CD4-positive, alpha-beta T cell treated with Interleukin-4 for 1 hour (primary cell): ENCODE results near the gene COG2.
"Not testable (repeated sequence)": the region's sequence is repeated elsewhere in the genome, so short reads cannot be mapped to it uniquely, and the experiment has no call there.

Experiments
- DNase-seq, 2 donors: peaks; one replicate each; pipeline ENCODE4 v3.0.0-alpha.2; 2020 to 2022

Gene COG2

DNA sequence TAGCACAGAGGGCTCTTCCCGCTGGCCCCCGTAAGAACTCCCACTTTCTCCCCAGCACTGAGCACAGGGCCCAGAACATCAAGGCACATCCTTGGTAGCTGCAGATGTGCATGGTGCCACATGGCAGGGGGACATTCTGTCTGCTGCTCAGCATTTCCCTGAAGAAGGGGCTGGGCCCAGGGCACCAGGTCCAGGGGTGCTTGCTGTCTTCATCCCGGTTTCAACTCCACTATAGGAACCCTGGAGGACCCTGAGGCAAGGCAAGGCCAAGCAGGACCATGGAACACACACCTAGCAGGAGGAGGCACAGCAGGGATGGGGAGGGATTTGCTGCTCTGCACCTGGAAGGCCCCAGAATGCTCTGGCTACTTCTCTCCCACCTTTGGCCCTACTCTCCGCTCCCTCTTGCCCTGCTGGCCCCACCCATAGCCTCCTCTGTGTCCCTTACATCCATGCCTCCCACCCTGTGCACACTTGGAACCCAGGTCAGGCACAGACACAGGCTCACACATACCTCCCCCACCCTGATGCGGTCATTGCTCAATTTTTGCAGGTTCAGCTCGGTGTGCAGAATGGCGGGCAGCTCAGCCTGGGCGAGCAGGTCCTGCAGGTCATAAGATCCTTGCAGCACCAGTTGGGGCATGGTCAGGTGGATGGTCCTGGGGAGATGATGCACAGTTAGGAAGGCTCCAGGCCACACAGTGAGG is 61.6 kb downstream of the COG2 start:
- no peak for DNase-seq

DNA sequence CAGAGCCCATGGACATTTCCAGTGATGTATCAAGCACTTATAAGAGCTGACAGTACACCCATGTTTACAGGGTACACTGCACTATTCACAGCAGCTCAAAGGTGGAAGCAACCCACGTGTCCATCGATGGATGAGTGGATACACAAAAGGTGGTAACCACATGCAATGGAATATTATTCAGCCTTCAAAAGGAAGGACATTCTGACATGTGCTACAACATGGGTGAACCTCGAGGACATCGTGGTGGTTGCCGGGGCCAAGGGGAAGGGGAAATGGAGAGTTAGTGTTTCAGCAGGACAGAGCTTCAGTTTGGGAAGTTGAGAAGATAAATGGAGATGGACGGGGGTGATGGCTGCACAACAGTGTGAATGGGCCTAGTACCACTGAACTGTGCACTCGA is 62.5 kb downstream of the COG2 start:
- DNase-seq, result no peak

DNA sequence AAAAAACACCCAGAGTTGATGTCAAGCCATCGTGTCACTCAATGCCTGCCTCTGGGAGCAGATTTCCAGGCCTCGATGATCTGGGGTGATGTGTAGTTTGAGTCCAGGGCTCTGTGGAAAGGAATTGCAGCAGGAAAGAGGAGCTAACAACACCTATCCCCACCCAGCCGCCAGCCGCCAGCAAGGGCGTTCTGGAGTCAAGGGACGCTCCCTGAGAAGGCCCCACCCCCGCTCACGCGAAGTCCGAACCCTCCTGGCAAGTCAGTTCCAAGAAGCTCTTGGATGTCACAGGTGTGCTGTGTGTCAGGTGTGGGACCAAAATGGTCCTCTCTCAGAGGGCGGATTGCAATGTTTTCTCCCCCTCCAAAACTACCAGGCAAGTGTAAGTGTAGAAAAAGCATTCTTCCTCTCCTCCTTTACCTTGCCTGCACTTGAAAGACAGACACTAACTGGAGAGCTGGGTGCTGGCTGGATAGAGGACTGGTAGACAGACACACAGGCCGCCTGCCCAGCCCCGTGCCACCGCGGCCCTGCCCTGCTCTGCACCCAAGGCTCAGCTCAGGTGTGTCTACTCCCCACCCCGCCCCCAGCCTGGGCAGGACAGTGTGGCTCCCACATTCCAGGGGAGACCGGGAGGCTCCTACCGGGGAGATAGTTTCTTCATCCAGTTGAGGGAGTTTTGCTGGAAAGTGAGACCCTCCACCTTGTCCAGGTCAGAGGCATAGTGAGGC is 63.2 kb downstream of the COG2 start:
- DNase-seq, result no peak

DNA sequence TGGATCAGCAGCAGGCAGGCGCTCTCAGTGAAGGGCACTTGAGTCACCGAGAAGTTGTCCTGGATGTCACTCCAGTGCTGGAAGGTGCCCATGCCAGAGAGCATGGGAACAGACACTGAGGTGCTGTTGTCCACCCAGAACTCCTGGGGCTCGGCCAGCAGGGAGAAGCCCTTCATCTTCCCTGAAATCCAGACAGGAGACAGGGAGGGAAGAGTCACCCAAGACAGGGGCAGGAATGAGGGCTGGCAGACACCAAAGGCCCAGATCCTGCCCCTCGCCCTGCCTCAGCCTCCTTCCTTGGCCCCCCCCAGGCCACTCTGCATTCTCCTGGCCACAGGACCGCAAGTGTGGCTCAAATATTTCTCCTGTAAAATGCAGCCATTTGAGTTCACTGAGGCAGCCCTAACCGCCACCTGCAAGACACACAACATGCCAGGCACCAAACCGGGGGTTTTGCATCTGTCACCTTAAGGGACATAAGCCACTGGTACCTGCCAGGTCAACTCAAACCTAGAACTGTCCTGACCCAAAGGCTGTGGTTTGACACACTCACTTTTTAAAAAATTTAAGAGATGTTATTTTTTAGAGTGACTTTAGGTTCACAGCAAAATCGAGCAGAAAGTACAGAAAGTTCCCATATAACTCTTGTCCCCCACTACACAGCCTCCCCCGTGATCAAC is 63.9 kb downstream of the COG2 start:
- no peak for DNase-seq

DNA sequence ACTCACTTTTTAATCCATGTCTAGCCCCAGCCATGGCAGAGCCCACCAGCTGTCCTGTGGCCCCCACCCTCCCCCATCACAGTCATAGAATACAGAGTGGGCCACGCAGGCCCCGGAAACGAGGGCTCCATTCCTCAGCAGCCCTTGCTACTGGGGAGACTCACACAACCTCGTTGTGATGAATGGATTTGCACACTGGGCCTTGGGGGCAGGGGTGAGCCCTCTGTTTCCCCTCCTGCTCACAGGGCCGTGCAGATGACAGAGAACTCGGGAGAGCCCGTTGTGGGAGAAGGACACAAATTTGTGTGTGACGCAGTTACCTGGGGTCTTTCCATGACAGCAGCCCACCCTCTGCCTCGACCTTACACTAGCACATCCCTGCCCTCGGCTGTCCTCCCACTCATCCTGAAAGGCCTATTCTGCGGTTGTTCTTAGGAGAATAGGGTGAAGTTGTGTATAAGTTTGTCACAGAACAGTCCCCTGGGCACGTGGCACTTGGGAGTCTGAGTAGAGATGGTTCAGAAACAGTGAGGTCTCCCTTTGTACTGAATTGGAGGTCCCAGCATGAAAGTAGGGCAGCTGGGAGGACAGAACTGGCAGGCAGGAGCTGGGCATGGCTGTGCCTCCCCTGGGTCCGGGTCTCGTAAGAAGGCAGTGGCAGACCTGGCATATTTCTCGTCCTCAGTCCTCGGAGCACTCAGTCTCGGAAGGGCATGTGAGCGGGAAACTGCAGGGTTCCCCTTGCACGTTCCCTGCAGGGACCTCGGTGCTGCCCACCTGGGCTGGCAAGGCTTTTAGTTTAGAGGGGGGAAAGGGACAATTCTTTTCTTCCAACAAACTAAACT is 64.8 kb downstream of the COG2 start:
- DNase-seq, result no peak

DNA sequence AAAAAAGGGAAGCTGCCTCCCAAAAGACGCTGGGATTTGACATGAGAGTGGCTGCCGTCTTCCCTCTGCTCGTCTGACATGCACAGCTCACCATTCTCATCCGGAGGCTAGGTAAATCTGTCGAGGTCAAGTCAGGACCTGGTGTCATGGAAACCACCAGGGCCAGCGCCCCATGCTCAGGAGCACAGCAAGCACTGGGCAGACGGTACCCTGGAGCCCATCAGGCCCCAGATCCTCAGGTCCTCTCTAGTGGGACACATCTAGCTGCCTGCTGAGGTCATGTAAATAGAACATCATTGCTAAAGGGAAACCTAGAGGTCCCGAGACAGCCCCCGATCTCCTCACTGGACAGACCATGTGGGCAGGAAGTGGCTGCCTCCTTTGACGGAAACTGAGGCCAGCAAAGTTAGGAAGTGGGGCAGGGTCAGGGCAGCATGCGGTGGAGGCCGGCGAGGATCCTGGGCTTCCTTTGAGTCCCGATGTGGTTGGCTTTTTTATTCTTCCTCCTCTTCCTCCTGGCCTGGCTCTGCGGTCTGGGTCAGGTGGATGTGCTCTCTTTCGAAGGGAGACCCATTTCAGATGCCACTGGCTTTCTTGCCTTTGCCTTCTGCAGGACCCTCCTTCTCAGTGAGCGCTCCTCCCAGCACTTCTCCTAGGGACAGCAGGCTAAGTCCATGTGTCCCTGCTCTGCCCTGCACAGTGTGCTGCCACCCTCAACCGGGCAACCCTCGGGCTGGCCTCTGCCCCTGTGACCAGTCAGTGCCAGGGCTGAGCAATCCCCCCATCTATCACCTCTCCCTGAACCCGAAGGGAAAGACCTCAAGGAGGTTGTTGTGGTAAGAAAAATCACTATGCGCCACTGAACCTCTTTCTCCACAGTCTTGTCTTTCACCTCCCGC is 65.7 kb downstream of the COG2 start:
- DNase-seq, result no peak

DNA sequence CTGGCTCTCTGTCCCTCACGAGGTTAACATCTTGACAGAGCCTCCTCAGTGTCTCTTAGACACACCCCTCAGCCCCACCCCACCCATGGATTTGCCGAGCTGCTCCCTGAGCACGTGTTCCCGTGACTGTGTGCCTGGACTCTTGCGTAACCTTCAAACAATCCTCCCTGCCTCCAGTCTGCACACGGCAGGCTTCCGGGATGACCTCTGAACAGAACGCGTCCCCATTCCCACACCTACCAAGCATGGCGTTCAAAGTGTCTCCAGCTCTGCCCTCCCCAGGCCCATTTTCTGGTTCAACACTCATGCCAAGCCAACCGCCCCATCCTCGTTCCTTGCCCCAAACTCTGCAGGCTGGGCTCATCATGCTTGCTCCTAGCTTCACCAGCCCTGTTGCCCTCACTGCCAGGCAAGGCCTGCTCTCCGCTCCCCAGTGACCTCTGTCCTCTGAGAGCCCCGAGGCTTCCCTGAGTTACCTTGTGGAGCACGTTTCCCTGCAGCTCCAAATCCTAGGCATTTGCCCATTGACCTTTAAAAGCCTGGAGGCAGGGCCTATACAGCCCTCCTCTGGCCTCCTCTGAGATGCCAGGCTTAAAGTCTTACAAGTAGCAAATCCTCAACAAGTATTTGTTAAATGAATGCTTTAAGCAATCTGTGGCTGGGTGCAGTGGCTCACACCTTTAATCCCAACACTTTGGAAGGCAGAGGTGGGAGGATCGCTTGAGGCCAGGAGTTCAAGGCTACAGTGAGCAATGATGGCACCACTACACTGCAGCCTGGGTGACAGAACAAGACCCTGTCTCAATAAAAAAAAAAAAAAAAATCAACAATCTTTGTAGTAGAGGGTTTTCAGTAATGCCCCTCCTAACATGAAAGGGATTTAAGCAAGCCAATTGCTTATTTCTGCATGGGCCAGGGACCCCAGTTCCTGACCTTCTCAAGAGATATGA is 66.6 kb downstream of the COG2 start:
- no peak for DNase-seq

DNA sequence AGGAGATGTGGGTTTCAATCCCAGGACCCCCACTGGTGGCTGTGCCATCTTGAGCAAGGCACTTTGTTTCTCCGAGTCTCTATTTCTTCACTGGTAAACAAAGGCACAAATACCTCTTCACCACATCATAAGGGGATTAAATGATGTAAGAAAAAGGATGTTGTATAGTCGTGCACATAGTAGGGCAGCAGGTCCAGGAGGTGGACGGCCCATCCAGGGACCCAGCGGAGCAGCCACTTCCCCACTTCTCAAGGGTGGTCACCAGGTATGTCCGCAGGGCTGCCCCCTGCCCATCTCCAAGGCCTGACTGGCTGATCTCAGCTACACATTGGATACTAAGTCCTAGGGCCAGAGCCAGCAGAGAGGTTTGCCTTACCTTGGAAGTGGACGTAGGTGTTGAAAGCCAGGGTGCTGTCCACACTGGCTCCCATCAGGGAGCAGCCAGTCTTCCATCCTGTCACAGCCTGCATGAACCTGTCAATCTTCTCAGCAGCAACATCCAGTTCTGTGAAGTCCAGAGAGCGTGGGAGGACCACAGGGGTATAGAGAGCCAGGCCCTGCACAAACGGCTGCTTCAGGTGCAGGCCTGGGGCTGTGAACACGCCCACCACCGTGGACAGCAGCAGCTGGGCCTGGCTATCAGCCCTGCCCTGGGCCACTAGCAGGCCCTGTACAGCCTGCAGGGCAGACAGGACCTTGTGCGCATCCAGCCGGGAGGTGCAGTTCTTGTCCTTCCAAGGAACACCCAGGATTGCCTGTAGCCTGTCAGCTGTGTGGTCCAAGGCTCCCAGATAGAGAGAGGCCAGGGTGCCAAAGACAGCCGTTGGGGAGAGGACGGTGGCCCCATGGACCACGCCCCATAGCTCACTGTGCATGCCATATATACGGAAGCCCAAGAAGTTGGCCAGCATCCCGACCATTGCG is 67.6 kb downstream of the COG2 start:
- no peak for DNase-seq

DNA sequence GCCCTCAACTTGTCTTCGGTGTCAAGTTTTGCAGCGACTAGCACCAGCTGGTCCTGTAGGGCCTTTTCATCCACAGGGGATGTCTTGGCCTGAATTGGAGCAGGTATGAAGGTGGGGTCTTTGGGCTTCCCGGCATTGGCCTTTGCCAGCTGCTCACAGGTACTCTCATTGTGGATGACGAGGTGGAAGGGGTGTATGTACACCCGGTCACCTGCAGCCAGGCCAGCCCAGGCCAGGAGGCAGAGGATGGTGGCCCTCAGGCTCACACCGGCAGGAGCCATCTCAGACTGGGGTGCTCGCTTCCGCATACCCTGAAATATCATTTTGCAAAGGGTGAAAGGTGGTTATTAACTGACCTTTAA is 68.2 kb downstream of the COG2 start:
- DNase-seq, result no peak

DNA sequence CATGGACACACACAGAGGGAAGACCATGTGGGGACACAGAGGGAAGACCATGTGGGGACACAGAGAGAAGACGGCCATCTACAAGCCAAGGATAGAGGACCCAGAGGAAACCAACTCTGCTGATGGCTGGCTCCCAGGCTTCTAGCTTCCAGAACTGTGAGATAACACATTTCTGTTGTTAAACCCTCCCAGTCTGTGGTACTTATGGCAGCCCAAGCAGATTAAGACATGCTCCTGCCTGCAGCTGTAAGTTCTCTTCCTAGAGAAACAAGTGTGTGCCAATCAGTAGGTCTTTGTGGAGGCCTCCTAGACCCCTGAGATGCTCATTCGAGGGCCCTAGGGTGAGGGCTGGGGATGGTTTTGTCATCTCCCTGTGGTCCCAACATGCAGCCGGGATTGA is 69.0 kb downstream of the COG2 start:
- DNase-seq, result no peak

DNA sequence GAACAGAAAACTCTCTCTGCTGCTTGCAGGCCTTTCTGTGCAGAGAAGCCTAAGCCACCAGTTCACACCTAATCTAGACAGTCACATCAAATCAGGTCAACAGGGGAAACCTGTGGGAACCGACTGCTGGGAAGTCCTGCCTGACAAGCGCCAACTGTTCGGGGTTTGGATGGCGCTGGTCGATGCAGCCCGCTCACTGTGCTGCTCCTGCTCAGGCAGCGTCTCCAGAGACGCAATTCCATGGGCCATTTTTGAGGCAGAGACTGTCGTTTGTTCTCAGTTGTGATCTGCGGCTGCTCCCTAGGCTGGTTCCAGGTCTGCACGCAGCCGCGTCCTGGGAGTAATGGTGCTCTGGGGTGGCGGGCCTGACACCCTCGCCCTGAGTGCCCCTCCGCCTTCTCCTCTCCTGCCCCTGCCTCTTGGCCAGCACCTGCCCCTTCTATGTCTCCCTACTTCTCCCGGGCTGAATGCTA is 70.2 kb downstream of the COG2 start:
- no peak for DNase-seq

DNA sequence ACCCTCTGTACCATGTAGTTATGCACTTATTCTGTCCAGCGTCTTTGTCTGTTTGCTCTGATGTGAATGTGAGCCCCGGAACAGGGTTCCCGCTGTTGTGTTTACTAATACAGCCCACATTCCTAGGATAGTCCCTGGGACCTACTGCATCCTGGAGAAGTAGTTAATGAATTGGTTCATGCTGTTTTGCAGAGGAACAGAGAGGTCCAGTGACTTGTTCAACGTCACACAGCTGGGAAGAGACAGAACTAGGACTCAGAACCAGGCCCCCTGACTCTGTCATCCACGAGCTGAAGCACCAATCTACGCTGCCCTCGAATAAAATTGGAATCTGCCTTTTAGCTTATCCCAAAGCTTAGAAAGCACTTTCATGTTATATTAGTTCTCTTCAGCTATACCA is 70.9 kb downstream of the COG2 start:
- DNase-seq, result no peak

DNA sequence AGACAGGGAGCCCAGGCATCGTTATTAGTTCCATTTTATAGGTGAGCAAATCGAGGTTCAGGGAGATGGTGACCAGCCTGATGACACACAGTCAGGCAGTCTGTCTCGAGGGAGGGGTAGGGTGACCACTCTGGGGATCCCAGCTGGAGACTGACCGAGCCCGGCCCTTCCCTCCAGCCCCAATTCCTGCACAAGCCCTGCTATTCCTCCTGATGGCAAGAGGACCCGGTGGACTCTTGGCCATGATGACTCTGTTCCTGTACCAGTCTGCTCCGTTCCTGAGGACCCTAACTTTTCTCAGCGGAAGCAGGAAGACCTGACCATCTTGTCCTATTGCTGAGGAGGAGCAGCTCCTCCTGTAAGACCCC is 71.2 kb downstream of the COG2 start:
- DNase-seq, result no peak

DNA sequence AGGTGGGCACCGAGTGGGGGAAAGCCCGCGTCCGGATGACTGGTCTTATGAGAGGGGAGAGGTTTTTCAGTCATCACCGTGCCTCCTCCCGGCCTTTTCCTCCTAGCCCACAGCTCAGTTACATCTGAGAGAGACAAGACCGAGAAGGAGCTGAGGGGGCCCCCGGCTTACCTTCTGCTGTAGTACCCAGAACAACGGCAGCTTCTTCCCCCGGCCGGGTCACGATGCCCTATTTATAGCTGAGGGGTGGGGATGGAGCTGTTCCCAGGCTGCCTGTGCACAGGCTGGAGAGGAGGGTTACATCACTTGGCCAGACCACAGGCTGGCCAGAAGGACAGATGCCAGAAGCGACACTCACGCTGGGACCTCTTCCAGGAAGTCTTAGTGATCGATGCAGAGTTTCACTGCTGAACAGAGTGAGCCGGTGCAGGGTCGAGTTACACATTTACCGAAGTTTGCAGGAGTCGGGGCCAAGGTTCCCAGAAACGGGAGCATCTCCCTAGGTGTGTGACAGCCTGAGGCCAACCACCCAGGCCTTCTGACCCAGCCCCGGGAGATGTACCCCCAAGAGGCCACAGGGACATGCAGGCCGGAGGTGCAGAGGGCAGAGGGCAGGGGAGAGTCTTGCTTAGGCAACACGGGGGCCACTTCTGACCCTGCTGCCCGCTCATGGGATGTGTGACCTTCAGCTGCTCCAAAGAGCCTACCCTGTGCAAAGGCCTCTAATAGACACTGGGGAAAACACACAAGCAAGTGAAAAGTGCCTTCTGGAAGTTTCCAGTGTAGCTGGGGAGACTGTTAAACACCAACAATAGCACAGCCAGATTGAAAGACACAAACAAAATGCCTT is 71.9 kb downstream of the COG2 start, which contains the start of gene AGT:
TSS of gene AGT (minus strand) at position 208 of the 850 bp plus-strand sequence. CDS start 3,299 bp downstream, outside the sequence.
- no peak for DNase-seq

DNA sequence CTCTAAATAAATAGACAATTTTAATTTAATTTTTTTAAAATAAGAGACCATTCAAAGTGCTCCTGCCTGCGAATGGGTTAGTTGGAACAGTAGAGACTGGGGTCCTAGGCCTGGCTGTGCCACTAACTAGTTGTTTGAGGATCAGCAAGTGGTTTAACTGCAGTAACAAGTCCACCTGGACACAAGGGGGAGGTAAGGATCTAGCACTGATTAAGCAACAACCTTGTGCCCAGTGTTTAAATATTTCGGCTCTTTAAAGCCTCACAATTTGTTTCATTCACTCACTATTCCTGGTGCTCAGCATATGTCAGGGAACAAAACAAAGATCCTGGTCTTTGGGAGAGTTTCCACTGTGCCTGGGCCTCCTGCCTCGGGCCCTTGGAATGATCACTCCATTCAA is 73.2 kb downstream of the COG2 start:
- no peak for DNase-seq

DNA sequence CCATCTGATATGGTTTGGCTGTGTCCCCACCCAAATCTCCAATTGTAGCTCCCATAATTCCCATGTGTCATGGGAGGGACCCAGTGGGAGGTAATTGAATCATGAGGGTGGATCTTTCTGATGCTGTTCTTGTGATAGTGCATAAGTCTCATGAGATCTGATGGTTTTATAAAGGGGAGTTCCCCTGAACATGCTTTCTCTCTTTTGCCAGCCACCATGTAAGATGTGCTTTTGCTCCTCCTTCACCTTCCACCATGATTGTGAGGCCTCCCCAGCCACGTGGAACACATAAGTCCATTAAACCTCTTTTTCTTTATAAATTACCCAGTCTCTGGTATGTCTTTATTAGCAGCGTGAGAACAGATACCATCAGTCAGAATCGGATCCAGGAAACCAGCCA is 74.2 kb downstream of the COG2 start:
- not testable (repeated sequence) for DNase-seq

DNA sequence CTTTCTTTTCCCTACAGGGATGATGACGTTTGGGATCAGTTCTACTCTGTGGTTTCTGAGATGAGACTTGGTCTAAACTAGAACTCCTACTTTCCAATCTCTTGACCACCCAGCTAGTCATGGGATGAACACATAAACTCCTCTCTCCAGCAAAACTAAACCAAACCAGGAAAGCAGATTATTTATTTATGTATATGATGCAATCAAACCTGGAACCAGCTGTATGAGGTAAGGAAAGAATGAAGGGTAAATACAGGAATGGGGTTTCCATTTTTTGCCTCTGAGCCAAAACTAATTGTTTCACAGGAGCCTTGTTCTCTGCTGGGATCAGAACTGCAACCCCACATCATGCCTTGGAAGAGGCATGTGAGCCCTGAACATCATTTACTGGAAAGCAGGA is 75.0 kb downstream of the COG2 start:
- DNase-seq, result no peak

DNA sequence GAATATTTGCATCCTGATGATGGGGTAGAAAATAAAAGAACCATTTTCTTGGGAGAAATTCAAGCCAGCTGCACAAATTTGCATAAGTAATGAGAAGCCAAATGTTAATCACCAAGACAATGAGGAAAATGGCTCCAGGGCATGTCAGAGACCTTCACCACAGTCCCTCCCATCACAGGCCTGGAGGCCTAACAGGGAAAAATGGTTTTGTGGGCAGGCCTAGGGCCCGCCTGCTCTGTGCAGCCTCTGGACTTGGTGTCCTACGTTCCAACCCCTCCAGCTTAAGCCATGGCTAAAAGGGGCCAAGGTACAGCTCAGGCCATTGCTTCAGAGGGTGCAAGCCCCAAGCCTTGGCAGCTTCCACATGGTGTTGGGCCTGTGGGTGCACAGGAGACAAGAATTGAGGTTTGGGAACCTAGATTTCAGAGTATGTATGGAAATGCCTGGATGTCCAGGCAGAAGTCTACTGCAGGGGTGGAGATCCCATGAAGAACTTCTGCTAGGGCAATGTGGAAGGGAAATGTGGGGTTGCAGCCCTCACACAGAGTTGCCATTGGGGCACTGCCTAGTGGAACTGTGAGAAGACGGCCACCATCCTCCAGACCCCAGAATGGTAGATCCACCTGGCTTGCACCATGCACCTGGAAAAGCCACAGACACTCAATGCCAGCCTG is 79.7 kb downstream of the COG2 start:
- not testable (repeated sequence) for DNase-seq
